ENCODE data around the gene HDDC2.

Gene HDDC2

DNA sequence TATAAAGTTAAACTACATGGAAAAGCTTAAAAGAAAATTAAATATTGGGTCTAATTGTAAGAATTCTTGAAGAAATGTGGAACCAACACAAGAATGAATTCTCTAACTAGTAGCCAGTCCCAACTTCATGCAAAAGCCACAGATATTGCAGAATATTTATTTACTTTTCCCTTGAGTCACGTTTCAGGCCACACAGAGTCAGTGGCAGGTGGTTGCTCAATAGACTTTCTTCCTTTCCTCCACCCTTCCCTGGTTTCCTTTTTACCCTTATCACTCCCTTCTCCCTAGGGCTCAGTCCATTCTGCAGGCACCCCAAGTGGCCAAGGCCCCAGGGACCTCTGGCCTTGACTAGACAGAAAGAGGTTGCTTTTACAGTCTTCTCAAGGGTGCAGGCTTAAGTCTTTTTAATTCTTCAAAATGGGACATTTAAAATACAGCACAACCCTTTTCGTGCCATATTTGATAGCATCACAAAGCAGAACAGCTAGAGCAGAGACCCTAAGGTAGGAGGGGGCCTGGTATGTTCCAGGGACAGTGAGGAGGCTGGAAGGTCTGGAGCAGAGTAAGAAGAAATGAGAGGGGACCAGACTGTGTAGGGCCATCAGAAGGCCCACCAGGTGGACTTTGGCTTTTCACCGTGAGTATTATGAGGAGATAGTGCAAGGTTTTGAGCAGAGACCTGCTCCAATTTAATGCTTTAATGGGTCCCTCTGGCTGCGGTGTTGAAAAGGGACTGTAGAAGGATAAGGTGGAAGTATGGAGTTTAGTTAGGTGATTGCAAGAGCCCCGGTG is 65.0 kb downstream of the HDDC2 start:
- in situ Hi-C loops (cut with HindIII; ENCODE audit: low pct_unique_long_range_greater_than_20kb, low sequenced_read_pairs): no loop called here
- DNase-seq (ENCODE audit: low read depth in 1 of 2, low spot score in 1 of 2): no peak
- no peak for TF ChIP-seq JUND (IDR thresholded peaks at IDR 0.05; ENCODE audit: low read depth)

DNA sequence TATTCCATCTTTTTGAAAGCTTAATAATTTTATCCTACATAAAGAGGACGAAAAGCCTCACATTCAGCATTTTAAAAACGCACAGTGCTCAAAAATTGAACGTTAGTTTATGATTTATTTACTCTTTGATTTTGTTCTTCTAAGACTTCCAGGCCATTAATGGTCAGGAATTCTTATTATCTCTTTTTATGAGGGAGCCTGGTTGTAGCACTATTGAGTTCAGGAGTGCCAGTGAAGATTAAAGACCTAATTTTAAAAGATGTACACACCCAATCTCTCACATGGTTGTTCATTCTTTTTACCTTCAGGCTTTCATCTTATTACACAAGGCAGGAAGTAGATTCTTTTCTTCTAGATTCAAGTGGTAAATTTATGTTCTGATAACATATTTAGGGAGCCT is 68.6 kb downstream of the HDDC2 start:
- DNase-seq (ENCODE audit: low read depth in 1 of 2, low spot score in 1 of 2): no peak
- in situ Hi-C loops (cut with HindIII; ENCODE audit: low pct_unique_long_range_greater_than_20kb, low sequenced_read_pairs): no loop called here

DNA sequence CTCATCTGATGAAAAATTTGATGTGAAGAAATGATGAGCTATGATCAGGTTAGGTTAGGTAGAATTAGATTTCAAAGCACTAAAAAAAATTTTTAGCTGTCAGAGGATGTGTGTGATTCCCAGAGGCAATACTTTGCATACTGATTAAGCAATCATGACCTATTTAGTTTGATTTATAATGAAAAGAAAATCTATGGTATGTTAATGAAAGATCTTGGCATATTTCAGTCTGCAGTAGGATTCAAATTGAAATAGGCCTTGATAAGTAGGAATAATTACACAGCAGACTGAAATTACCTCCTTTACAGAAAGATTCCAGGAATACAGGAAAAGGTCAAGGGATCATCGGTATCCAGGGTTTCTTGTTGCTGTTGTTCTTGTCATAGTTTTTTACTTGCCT is 69.3 kb downstream of the HDDC2 start:
- in situ Hi-C loops (cut with HindIII; ENCODE audit: low pct_unique_long_range_greater_than_20kb, low sequenced_read_pairs): no loop called here
- TF ChIP-seq JUND (IDR thresholded peaks at IDR 0.05; ENCODE audit: low read depth): no peak
- DNase-seq (ENCODE audit: low read depth in 1 of 2, low spot score in 1 of 2): no peak

More for the DNA sequence above, 68.6 kb downstream of the HDDC2 start:
- no peak for TF ChIP-seq JUND (IDR thresholded peaks at IDR 0.05; ENCODE audit: low read depth)

DNA sequence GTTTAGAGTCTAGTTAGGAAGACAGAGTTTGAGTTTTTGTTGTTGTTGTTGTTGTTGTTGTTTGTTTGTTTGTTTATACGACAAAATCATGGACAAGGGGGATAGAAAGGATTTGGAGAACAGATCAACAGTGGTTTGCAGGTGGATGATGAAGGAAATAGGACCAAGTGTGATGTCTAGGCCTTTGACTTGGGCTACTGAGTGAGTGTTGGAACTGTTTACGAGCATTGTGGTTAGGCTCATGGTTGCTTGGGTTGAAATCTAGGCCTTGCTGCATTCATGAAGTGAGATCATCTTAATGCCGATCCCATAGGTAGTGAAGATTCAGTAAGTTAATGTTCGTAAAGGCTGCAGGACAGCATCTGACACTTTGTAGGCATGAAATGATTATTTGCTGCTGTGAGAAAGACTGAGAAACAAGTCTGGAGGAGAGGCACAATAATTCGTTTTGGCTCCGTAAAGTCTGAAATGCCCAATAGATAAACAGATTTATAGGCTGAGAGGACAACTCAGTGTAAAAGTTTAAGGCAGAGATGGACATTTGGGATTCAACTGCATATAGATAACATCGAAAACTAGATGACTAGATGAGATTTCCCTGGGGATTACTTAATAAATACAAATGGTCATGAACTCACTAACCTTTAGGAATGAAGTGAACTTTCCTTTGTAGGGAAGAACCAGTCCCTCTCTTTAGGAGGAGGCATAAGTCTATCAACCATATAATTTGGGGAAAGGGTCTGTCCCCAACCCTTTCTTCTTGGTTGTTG is 70.0 kb downstream of the HDDC2 start:
- DNase-seq (ENCODE audit: low read depth in 1 of 2, low spot score in 1 of 2): no peak
- in situ Hi-C loops (cut with HindIII; ENCODE audit: low pct_unique_long_range_greater_than_20kb, low sequenced_read_pairs): no loop called here

DNA sequence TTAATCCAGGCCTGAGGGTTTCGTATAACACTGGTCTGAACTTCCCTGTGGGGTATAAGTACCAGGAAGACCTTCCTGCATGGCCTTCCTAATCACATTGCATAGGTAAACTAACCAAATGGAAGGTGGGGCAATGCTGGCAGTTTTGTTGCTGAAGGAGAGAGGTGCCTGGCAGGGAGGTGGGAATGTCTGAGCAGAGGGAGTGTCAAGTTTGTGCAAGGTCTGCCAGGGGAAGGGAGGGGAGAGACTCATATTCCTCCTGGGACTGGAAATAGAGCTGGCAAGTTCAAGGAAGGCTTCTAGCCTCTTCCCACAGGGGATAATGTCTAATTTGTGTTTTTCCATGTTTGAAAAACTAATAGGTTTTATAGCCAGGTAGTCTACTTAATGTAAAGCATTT is 70.6 kb downstream of the HDDC2 start:
- no peak for DNase-seq (ENCODE audit: low read depth in 1 of 2, low spot score in 1 of 2)
- in situ Hi-C loops (cut with HindIII; ENCODE audit: low pct_unique_long_range_greater_than_20kb, low sequenced_read_pairs): no loop called here
- no peak for TF ChIP-seq JUND (IDR thresholded peaks at IDR 0.05; ENCODE audit: low read depth)

More for the DNA sequence above, 70.0 kb downstream of the HDDC2 start:
- TF ChIP-seq JUND (IDR thresholded peaks at IDR 0.05; ENCODE audit: low read depth): no peak

DNA sequence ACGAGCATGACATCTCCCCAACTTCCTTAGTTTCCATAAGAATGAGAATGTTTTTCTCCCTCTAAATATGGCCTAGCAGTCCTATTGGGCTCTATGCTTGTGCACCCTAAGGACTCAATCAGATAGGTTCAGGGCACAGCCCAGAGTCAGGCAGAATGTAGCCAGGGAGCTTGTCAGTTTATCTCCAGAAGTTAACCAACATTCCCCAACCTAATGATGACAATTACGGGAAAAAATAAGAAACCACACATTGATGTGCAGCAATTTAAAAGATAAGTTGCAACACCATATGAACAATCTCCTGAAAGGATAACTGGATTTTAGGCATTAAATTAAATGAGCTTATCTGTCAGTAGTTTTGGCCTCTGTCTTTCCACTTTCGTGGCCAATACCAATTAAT is 71.1 kb downstream of the HDDC2 start:
- in situ Hi-C loops (cut with HindIII; ENCODE audit: low pct_unique_long_range_greater_than_20kb, low sequenced_read_pairs): no loop called here
- TF ChIP-seq JUND (IDR thresholded peaks at IDR 0.05; ENCODE audit: low read depth): no peak
- DNase-seq (ENCODE audit: low read depth in 1 of 2, low spot score in 1 of 2): no peak

DNA sequence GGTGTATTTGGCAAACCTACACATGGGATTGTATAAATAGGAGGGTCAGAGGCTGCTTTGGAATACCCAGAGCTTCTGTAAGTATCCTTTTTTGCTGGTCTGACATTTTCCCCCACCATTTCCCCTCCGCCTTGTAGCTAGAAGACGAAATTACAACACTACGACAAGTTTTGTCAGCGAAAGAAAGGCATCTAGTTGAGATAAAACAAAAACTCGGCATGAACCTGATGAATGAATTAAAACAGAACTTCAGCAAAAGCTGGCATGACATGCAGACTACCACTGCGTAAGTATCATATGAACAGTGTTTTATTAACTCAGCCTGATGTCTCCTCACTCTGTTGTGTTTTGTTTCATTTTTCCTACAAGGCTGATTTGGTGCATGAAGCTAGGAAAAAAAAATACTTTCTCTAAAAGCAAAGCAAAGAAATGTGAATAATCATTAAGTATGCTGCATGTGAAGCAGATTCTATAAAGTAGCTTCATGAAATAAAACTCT is 72.7 kb downstream of the HDDC2 start:
- DNase-seq (ENCODE audit: low read depth in 1 of 2, low spot score in 1 of 2): no peak
- in situ Hi-C loops (cut with HindIII; ENCODE audit: low pct_unique_long_range_greater_than_20kb, low sequenced_read_pairs): no loop called here
- TF ChIP-seq JUND (IDR thresholded peaks at IDR 0.05; ENCODE audit: low read depth): no peak

DNA sequence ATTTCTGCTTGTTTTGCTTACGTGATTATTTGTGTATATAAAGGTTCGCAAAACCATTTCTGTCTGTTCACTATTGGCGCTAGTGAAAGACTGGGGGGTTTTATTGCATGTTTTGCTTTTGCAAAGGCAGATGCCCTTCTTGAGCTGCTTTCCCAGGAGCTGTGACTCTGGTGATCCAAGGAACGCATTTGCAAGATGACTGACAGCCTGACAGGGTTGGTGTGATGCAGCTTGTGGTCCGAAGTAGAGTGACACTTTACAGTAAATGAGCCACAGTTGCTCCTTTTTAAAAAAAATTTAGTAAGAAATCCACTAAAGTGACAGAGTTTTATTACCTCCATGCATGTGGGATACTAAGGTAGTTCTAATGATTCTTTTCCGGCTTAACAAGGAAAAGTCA is 74.5 kb downstream of the HDDC2 start:
- no peak for TF ChIP-seq JUND (IDR thresholded peaks at IDR 0.05; ENCODE audit: low read depth)
- in situ Hi-C loops (cut with HindIII; ENCODE audit: low pct_unique_long_range_greater_than_20kb, low sequenced_read_pairs): no loop called here
- no peak for DNase-seq (ENCODE audit: low read depth in 1 of 2, low spot score in 1 of 2)
